HL-60 (cell line): Measurements from ENCODE around the gene FOXN1.

ENCODE experiments used
- DNase-seq, 2 experiments: peaks; one replicate each; pipeline ENCODE4 v3.0.0-alpha.2; 2010 to 2020; ENCODE audit warnings: low read depth in 1 of 2, low spot score in 1 of 2
- H3K27ac ChIP-seq: fragments of 250-450 bp; sonication (Bioruptor Pico); replicated peaks from 2 replicates; pipeline ENCODE4 v1.5.1; 2020; ENCODE audit warnings: mild to moderate bottlenecking, moderate library complexity
- H3K27me3 ChIP-seq: fragments of 250-450 bp; sonication (Bioruptor Pico); 2 replicates; pipeline ENCODE4 v1.5.1; 2021; ENCODE audit warnings: mild to moderate bottlenecking, moderate library complexity; ENCODE audit not compliant: insufficient read depth, poor library complexity, severe bottlenecking
- H3K4me3 ChIP-seq: replicated peaks from 2 replicates; pipeline ENCODE4 v1.5.1; 2011; ENCODE audit warnings: mild to moderate bottlenecking, control low read depth, low read length; ENCODE audit not compliant: insufficient read depth
- GABPA ChIP-seq: IDR thresholded peaks from 2 replicates; pipeline ENCODE4 v1.6.1; 2012; ENCODE audit warnings: low read depth
- POLR2AphosphoS5 ChIP-seq: IDR thresholded peaks from 2 replicates; pipeline ENCODE4 v1.6.1; 2012; ENCODE audit warnings: low read depth
- SPI1 ChIP-seq: IDR thresholded peaks from 2 replicates; pipeline ENCODE4 v1.6.1; 2012; ENCODE audit warnings: low read depth, mild to moderate bottlenecking, borderline replicate concordance
- TF ChIP-seq, protein P1 (sequence below): IDR thresholded peaks from 2 replicates; pipeline ENCODE4 v1.6.1; 2012; ENCODE audit warnings: low read depth; ENCODE audit not compliant: insufficient replicate concordance
- TF ChIP-seq, protein P2 (sequence below): IDR thresholded peaks from one replicate; pipeline ENCODE4 v1.5.1; 2011; ENCODE audit warnings: low read length, control low read depth, inconsistent platforms; ENCODE audit not compliant: insufficient read depth

Gene FOXN1

DNA sequence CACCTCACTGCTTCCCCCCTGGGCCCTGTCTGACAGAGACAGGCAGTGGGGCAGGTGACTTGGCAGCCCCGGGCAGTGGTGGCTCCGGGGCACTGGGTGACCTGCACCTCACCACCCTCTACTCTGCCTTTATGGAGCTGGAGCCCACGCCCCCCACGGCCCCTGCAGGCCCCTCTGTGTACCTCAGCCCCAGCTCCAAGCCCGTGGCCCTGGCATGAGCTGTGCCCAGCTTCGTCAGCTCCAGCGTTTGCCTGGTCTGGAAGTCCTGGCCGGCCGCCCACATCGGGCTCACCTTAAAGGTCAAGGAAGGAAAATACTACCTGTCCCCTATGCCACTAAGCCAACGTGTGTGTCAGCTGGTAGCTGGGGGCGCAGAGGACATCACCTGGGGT lies 31.1 kb downstream of the FOXN1 start:
- Histone ChIP-seq H3K27ac (no peak overlapping the region), H3K4me3 (no peak overlapping the region), H3K27me3 (no peaks in the 10 kb centered on the region)
- DNase-seq, result no peak
- TF ChIP-seq, protein P1, sequence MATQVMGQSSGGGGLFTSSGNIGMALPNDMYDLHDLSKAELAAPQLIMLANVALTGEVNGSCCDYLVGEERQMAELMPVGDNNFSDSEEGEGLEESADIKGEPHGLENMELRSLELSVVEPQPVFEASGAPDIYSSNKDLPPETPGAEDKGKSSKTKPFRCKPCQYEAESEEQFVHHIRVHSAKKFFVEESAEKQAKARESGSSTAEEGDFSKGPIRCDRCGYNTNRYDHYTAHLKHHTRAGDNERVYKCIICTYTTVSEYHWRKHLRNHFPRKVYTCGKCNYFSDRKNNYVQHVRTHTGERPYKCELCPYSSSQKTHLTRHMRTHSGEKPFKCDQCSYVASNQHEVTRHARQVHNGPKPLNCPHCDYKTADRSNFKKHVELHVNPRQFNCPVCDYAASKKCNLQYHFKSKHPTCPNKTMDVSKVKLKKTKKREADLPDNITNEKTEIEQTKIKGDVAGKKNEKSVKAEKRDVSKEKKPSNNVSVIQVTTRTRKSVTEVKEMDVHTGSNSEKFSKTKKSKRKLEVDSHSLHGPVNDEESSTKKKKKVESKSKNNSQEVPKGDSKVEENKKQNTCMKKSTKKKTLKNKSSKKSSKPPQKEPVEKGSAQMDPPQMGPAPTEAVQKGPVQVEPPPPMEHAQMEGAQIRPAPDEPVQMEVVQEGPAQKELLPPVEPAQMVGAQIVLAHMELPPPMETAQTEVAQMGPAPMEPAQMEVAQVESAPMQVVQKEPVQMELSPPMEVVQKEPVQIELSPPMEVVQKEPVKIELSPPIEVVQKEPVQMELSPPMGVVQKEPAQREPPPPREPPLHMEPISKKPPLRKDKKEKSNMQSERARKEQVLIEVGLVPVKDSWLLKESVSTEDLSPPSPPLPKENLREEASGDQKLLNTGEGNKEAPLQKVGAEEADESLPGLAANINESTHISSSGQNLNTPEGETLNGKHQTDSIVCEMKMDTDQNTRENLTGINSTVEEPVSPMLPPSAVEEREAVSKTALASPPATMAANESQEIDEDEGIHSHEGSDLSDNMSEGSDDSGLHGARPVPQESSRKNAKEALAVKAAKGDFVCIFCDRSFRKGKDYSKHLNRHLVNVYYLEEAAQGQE, result no peak
- TF ChIP-seq POLR2AphosphoS5, result no peak
- no peak for TF ChIP-seq SPI1
- TF ChIP-seq GABPA, result no peak
- TF ChIP-seq, protein P2, sequence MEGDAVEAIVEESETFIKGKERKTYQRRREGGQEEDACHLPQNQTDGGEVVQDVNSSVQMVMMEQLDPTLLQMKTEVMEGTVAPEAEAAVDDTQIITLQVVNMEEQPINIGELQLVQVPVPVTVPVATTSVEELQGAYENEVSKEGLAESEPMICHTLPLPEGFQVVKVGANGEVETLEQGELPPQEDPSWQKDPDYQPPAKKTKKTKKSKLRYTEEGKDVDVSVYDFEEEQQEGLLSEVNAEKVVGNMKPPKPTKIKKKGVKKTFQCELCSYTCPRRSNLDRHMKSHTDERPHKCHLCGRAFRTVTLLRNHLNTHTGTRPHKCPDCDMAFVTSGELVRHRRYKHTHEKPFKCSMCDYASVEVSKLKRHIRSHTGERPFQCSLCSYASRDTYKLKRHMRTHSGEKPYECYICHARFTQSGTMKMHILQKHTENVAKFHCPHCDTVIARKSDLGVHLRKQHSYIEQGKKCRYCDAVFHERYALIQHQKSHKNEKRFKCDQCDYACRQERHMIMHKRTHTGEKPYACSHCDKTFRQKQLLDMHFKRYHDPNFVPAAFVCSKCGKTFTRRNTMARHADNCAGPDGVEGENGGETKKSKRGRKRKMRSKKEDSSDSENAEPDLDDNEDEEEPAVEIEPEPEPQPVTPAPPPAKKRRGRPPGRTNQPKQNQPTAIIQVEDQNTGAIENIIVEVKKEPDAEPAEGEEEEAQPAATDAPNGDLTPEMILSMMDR, result no peak

DNA sequence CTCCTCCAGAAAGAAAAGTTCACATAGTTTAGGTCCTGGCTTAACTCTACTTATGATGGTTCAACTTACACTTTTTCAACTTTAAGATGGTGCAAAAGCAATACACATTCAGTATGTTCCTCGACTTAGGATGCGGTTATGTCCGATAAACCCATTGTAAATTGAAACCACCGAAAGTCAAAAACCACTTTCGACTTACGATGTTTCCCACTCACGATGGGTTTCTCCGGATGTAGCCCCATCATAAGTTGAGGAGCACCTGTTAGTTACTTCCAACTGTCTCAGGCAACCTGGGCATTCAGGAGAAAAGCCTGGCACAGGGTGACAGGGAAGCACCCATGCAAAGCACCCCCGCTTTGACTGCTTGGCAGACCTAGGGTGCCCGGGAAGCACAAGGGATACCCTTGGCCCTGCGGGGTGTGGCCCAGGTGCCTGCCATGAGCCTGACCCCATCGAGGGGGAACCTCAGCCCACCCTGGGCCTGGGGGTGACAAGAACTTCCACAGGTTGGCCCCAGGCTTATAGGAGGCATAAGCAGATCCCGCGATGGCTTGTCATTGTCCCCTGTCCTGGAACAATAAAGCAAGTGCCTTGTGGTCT lies 32.2 kb downstream of the FOXN1 start:
- no peak for DNase-seq
- no peaks in the 10 kb centered on the region for H3K27me3 ChIP-seq
- H3K4me3 ChIP-seq, result no peak overlapping the region
- no peak overlapping the region for H3K27ac ChIP-seq
- TF ChIP-seq SPI1 (no peak), POLR2AphosphoS5 (no peak), GABPA (no peak)
- TF ChIP-seq, protein P1, result no peak
- TF ChIP-seq, protein P2, result no peak

DNA sequence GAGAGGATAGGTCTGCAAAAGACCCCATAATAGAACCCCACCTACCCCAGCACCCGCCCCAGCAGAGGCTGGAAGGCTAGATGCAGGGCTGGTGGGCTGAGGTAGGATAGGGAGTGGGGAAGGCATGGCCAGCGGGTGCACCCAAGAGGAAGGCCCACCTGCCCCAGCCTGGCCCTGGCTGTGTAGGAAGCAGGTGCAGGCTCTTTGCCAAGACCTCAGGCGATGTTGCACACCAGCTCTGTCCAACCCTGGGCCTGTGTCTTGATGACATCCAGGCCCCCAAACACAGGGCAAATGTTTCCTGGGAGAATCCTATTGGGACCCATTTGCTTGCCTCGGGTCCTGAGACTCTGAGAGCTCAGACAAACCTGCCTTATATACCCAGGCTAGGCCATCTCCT lies 34.1 kb downstream of the FOXN1 start:
- H3K27ac ChIP-seq, result no peak overlapping the region
- H3K4me3 ChIP-seq, result no peak overlapping the region
- TF ChIP-seq, protein P2, result no peak
- TF ChIP-seq POLR2AphosphoS5 (no peak), GABPA (no peak), SPI1 (no peak)
- TF ChIP-seq, protein P1, result no peak
- no peaks in the 10 kb centered on the region for H3K27me3 ChIP-seq
- DNase-seq, result no peak
